Fibroblast of the conjunctiva (primary cell): Measurements from ENCODE around the gene FMN2.
A peak's percentile ranks its signal among the peaks of the same experiment; 100 is the strongest.
"Not testable (repeated sequence)": the region's sequence is repeated elsewhere in the genome, so short reads cannot be mapped to it uniquely, and the experiment has no call there.

Experiments
- DNase-seq: peaks from one replicate; pipeline ENCODE4 v3.0.0-alpha.2; 2010; ENCODE audit warnings: low read depth

The FMN2 gene

DNA sequence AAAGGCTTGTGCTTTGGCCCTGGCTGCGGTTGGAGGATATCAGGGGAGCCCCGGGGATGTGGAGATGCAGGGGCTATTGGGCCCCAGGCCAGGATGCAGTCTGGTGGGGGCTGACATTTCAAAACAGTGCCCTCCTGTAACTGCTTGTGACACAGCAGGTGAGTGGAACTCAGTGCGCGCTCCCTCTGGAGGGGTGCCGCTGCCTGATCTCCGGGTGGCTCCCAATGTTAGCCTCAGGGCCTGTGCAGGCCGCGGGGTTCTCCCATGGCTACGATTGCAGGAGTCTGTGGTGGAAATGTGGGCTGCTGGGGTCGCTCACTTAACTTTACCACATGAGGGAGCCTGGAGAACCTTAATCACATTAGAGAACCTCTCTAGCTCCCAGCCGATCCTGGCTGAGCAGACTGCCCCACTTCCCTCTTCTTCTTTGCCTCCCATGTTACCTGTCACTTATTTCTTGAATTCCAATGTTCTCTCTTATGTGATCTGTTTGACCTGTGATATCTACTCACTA lies 163.2 kb downstream of the FMN2 start:
- no peak for DNase-seq

DNA sequence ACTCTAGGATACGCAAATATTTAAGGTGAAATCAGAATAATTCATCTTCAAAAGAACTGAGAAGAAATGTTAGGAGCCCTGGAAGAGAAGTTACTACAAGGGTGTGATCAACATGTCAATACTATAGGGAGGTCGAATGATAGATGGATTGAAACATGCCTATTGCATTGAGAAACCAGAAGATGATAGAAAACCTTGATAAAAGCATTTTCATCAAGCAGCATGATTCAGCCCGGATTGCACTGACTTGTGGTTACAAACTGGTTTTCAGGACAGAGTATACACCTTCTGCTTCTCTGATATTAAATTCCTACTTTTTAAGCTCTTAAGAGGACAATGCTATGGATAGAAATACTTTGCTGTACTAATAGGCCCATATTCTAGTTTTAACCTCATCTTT lies 164.2 kb downstream of the FMN2 start:
- DNase-seq = no peak

DNA sequence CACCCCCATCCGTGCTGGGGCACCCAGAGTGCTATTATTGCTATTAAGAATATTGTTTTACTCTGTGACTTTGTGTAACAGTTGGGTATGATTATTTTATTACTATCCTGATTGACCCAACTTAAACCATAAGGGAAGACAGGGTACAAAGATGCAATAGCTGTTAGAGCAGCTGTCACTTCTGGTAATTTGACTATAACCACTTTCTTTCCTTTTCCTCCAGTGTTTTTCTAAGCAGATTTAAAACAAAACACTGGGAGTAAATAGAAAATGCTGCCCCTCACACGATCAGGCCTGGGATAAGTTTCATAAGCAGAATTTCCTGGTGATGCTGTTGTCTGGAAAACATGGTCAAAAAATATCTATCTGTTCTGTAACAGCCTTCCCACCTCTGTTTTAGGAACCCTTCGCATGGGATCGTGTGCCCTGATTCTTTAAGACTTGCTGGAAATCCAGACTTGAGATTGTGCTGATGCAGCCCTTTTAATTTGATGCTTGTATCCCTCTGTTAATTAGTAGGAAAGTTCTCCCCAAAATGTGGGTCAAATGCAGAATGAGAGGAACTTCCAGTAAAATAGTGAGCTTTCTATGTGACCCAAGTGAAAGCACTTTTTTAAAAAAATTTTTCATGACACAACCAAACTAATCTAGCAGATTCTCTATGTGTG lies 165.3 kb downstream of the FMN2 start:
- no peak for DNase-seq

- peak; percentile 81 for DNase-seq
Measured at GRCh38 chr1:240258910-240259309, 167.2 kb downstream of the FMN2 start.

- not testable (repeated sequence) for DNase-seq
Measured at GRCh38 chr1:240264494-240264893, 172.8 kb downstream of the FMN2 start.

- DNase-seq = no peak
Measured at GRCh38 chr1:240271081-240271480, 179.4 kb downstream of the FMN2 start.

DNA sequence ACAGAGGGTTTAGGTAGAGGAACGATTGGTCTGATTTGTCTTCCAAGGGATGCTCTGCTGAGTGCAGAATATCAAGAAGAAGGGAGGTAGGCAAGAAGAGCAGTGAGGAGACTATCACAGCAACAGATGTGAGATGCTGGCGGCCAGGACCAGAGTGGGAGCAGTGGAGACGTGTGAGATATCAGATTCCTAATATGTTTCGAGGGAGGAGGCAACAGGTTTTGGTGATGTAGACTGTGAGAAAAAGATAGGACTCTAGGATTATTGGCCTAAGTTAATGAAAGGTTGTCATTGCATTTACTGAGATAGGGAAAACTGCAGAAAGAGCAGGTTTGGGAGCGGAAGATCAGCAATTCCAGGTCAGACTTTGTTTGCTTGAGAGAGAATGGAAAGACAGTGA lies 182.9 kb downstream of the FMN2 start:
- no peak for DNase-seq

GRCh38 chr1:240275219-240275618 lies 183.5 kb downstream of the FMN2 start:
- DNase-seq = not testable (repeated sequence)

GRCh38 chr1:240278082-240278481 lies 186.4 kb downstream of the FMN2 start:
- DNase-seq = no peak

- DNase-seq = no peak
Measured at GRCh38 chr1:240280560-240281322, 189.1 kb downstream of the FMN2 start.

GRCh38 chr1:240282061-240282830 lies 190.6 kb downstream of the FMN2 start:
- DNase-seq = no peak

- DNase-seq = no peak
Measured at GRCh38 chr1:240284656-240285414, 193.2 kb downstream of the FMN2 start.

- peak; percentile 55 for DNase-seq
Measured at GRCh38 chr1:240285540-240285939, 193.9 kb downstream of the FMN2 start.

- no peak for DNase-seq
Measured at GRCh38 chr1:240287722-240288121, 196.0 kb downstream of the FMN2 start.

DNA sequence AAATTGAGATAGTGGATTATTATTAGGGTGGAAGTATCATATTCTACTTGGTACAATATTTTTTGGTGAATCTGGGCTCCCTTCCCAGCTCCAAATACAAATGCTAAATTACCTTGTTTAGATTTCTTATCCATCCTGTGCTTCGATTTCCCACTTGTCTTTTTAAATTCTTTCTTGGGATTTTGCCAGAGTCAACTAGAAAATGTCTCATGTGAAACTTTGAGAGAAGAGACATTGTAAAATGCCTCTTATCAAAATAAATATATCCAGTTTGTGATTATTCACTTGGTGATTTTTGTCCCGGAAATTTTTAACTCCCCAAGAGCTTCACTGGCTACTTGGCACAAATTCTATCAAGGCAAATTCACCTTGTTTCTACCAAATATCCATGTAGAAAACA lies 202.0 kb downstream of the FMN2 start:
- DNase-seq = no peak

GRCh38 chr1:240294566-240294965 lies 202.9 kb downstream of the FMN2 start:
- DNase-seq = no peak

DNA sequence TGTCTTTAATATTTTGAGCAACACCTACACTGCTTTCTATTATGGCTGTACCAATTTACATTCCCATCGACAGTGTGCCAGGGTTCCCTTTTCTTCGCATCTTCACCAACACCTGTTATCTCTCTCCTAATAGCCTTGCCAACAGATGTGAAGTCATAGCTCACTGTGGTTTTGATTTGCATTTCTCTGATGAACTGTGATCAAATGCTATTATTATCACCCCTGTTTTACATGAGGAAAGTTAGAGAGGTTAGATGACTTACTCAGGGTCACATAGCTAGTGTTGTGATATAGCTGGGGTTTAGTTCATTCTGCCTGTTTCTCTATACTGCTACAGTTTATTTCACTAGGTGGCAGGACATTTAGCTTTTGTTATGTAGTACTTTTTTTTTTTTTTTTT lies 204.1 kb downstream of the FMN2 start:
- DNase-seq = no peak

- no peak for DNase-seq
Measured at GRCh38 chr1:240304466-240304865, 212.8 kb downstream of the FMN2 start.

DNA sequence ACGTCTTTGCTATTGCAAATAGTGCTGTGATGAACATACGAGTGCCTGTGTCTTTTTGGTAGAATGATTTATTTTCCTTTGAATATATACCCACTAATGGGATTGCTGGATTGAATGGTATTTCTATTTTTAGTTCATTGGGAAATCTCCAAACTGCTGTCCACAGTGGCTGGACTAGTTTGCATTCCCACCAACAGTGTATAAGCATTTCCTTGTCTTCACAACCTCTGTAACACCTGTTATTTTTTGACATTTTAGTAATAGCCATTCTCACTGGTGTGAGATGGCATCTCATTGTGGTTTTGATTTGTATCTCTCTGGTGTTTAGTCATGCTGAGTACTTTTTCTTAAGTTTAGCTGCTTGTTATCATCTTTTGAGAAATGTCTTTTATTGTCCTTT lies 215.0 kb downstream of the FMN2 start:
- DNase-seq = no peak

DNA sequence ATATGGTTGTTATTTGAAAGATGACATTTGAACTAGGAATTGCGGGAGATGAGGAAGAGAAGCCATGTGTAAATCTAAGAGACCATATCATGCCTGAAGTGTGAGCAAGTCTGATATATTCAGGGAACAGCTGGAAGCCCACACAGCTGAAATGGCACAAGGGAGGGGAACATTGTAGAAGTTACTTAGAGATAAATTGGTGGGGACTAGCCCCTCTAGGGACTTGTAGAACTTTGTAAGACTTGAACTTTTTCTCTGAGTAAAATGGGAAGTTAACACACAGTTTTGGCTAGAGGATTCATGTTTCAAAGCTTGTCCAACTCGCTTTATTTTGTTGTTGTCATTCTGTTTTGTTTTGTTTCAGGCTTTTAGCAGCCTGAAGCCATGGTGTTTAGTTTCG lies 216.4 kb downstream of the FMN2 start:
- DNase-seq = no peak

DNA sequence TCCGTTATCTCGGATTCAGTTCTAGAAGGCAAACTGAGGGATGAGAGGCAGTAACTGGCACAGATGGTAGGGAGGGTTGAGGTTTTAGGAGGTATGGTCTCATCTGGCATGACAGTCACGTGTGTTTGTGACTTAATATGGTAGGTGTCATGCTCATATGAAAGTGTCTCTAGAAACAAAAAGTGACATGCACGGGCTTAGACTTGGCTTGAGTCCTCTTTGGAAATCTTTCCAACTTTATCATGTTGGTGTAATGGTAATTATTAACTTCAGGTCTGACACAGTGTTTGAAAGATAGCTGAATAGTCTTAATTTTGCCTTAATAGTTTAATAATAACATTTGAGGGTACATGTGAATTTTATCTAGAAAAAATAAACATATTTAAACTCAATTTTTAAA lies 218.1 kb downstream of the FMN2 start:
- DNase-seq = no peak
